HepG2 (cell line): ENCODE measurements around the gene USP32. TPM values are rescaled to one million over a fixed set of nuclear protein-coding genes. Genes with fewer than 3 reads are reported as not detected.

Experiments
- ETV5 ChIP-seq: IDR thresholded peaks from 2 replicates; pipeline ENCODE4 v1.6.1; 2018; ENCODE audit warnings: missing biosample characterization, missing genetic modification reagents, inconsistent platforms, borderline replicate concordance
- FOXM1 ChIP-seq: sonication (generic); formaldehyde crosslinking; IDR thresholded peaks from 2 replicates; pipeline ENCODE4 v1.5.0; 2020; ENCODE audit warnings: missing genetic modification reagents
- SP140L ChIP-seq: sonication (generic); formaldehyde crosslinking; IDR thresholded peaks from 2 replicates; pipeline ENCODE4 v1.4.0; 2020; ENCODE audit warnings: missing genetic modification reagents, borderline replicate concordance
- TCF12 ChIP-seq, 2 experiments: fragments of 450-650 bp in 1 of 2; sonication (generic) in 1 of 2; formaldehyde crosslinking in 1 of 2; IDR thresholded peaks; 2 replicates each; pipeline versions ENCODE4 v1.6.1 to v1.8.0; 2017 to 2022; ENCODE audit warnings: antibody characterized with exemption in 1 of 2, mild to moderate bottlenecking in 1 of 2, missing genetic modification reagents in 1 of 2, moderate library complexity in 1 of 2
- ZFP41 ChIP-seq: sonication (generic); formaldehyde crosslinking; IDR thresholded peaks from 2 replicates; pipeline ENCODE4 v1.4.0; 2020; ENCODE audit warnings: mild to moderate bottlenecking, missing genetic modification reagents, borderline replicate concordance
- ZNF572 ChIP-seq: sonication (generic); formaldehyde crosslinking; IDR thresholded peaks from 2 replicates; pipeline ENCODE4 v1.5.1; 2020; ENCODE audit warnings: mild to moderate bottlenecking, missing genetic modification reagents
- ZNF577 ChIP-seq: sonication (generic); formaldehyde crosslinking; IDR thresholded peaks from 2 replicates; pipeline ENCODE4 v1.4.0; 2020; ENCODE audit warnings: mild to moderate bottlenecking, low read depth, missing genetic modification reagents, borderline replicate concordance
- ZNF747 ChIP-seq: sonication (generic); formaldehyde crosslinking; IDR thresholded peaks from 2 replicates; pipeline ENCODE4 v1.8.1; 2023; ENCODE audit warnings: missing genetic modification reagents, mild to moderate bottlenecking, borderline replicate concordance
- ZNF891 ChIP-seq: sonication (generic); formaldehyde crosslinking; IDR thresholded peaks from 2 replicates; pipeline ENCODE4 v1.5.0; 2020; ENCODE audit warnings: mild to moderate bottlenecking, missing genetic modification reagents
- polyA plus RNA-seq, 8 experiments: library from polyadenylated mRNA; depleted of rRNA in 3 of 8; stranded (reverse) in 7 of 8; unstranded in 1 of 8; fragments of >200 nt; fragmentation: Illumina TruSeq in 4 of 8; extraction: Trizol in 4 of 8; gene quantifications; 2 replicates each; pipeline versions ENCODE4 v1.2.1 to v1.2.3, GENCODE V29; 2011 to 2016; ENCODE audit warnings: low read depth in 4 of 8, missing spikeins in 1 of 8, mixed read lengths in 1 of 8; ENCODE audit not compliant: insufficient read depth in 1 of 8
- total RNA-seq, 5 experiments: library from RNA; depleted of rRNA; stranded (reverse); fragments of >200 nt; fragmentation: Illumina TruSeq; extraction: Trizol; gene quantifications; 2 replicates each; pipeline ENCODE4 v1.2.3, GENCODE V29; 2016; ENCODE audit warnings: low read depth in 1 of 5
- TF ChIP-seq, protein P1 (sequence below): sonication (generic); formaldehyde crosslinking; IDR thresholded peaks from 2 replicates; pipeline ENCODE4 v1.8.1; 2023; ENCODE audit warnings: missing genetic modification reagents, inconsistent platforms, borderline replicate concordance
- TF ChIP-seq, protein P2 (sequence below): sonication (generic); formaldehyde crosslinking; IDR thresholded peaks from 2 replicates; pipeline ENCODE4 v1.5.0; 2020; ENCODE audit warnings: mild to moderate bottlenecking, missing genetic modification reagents
- TF ChIP-seq, protein P3 (sequence below): sonication (generic); formaldehyde crosslinking; IDR thresholded peaks from 2 replicates; pipeline ENCODE4 v1.8.1; 2023; ENCODE audit warnings: mild to moderate bottlenecking, missing genetic modification reagents, borderline replicate concordance
- TF ChIP-seq, protein P4 (sequence below): sonication (generic); formaldehyde crosslinking; IDR thresholded peaks from 2 replicates; pipeline ENCODE4 v1.5.1; 2020; ENCODE audit warnings: mild to moderate bottlenecking, missing genetic modification reagents, moderate library complexity
- TF ChIP-seq, protein P5 (sequence below): IDR thresholded peaks from 2 replicates; pipeline ENCODE4 v1.4.0; 2020; ENCODE audit warnings: mild to moderate bottlenecking, missing genetic modification reagents

USP32 gene
- total and polyA plus RNA-seq, 2 of the 13 experiments (the other 11 are each of a cell fraction or from before 2014, with no cell fraction given) = 24.9 to 39.9 TPM

DNA sequence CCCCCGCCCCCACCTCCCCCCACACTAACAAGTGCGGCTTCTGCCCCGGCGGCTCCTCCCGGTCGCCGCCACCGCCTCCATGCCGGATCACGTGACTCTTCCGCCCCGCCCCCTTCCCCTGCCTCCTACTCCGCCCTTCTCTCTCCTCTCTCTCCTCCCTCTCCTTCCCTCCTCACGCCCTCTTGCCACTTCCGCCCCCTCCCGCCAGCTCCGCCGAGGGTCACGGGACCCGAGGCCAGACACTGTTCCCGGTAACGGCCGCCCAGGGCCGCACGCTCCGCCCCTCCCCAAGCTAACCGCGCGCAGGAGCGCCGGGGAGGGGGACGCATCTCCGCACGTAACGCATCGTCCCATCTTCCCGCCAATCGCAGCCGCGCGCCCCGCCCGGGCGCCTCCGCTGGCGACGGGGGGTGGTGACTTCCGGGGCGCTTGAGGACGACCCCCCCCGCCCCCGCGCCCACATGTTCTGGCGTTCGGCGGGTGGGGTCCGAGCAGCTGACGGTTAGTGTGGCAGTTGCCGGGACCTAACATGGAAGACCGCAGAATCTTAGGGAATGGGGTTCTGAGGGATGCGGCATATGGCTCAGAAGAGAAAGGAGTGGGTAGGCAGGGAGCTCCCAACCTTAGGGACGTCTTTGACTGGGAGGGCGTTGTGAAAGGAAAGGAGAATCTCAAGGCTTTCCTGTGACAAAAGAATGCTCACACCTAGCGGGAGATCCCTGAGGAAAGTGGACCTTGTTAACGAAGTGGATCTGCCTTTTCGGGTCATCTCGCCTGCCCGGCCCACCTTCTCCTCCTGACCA lies at the start of gene USP32 (continued):
- TF ChIP-seq, protein P1, sequence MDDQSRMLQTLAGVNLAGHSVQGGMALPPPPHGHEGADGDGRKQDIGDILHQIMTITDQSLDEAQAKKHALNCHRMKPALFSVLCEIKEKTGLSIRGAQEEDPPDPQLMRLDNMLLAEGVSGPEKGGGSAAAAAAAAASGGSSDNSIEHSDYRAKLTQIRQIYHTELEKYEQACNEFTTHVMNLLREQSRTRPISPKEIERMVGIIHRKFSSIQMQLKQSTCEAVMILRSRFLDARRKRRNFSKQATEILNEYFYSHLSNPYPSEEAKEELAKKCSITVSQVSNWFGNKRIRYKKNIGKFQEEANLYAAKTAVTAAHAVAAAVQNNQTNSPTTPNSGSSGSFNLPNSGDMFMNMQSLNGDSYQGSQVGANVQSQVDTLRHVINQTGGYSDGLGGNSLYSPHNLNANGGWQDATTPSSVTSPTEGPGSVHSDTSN (CRISPR knock-in tag) = no peak
- TF ChIP-seq, protein P2, sequence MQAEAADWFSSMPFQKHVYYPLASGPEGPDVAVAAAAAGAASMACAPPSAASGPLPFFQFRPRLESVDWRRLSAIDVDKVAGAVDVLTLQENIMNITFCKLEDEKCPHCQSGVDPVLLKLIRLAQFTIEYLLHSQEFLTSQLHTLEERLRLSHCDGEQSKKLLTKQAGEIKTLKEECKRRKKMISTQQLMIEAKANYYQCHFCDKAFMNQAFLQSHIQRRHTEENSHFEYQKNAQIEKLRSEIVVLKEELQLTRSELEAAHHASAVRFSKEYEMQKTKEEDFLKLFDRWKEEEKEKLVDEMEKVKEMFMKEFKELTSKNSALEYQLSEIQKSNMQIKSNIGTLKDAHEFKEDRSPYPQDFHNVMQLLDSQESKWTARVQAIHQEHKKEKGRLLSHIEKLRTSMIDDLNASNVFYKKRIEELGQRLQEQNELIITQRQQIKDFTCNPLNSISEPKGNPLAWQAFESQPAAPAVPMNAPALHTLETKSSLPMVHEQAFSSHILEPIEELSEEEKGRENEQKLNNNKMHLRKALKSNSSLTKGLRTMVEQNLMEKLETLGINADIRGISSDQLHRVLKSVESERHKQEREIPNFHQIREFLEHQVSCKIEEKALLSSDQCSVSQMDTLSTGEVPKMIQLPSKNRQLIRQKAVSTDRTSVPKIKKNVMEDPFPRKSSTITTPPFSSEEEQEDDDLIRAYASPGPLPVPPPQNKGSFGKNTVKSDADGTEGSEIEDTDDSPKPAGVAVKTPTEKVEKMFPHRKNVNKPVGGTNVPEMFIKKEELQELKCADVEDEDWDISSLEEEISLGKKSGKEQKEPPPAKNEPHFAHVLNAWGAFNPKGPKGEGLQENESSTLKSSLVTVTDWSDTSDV (CRISPR knock-in tag) = 0 out of 2 replicates have a peak, but pooled peaks have one; percentile 62
- TF ChIP-seq ZNF577 (CRISPR knock-in tag) = 0 out of 2 replicates have a peak, but pooled peaks have one; percentile 43
- TF ChIP-seq TCF12 (IDR thresholded peaks at IDR 0.05) = no peak
- peak; percentile 67 for TF ChIP-seq TCF12 (CRISPR knock-in tag; IDR thresholded peaks at IDR 0.05)
- no peak for TF ChIP-seq ZFP41 (CRISPR knock-in tag)
- no peak for TF ChIP-seq FOXM1 (CRISPR knock-in tag)
- TF ChIP-seq ZNF572 (CRISPR knock-in tag) = 0 out of 2 replicates have a peak, but pooled peaks have one; percentile 75
- TF ChIP-seq, protein P3, sequence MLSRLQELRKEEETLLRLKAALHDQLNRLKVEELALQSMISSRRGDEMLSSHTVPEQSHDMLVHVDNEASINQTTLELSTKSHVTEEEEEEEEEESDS (CRISPR knock-in tag) = peak; percentile 90; the same call in 1 of the 2 replicates
- peak; percentile 98 for TF ChIP-seq ETV5 (CRISPR knock-in tag)
- TF ChIP-seq, protein P4, sequence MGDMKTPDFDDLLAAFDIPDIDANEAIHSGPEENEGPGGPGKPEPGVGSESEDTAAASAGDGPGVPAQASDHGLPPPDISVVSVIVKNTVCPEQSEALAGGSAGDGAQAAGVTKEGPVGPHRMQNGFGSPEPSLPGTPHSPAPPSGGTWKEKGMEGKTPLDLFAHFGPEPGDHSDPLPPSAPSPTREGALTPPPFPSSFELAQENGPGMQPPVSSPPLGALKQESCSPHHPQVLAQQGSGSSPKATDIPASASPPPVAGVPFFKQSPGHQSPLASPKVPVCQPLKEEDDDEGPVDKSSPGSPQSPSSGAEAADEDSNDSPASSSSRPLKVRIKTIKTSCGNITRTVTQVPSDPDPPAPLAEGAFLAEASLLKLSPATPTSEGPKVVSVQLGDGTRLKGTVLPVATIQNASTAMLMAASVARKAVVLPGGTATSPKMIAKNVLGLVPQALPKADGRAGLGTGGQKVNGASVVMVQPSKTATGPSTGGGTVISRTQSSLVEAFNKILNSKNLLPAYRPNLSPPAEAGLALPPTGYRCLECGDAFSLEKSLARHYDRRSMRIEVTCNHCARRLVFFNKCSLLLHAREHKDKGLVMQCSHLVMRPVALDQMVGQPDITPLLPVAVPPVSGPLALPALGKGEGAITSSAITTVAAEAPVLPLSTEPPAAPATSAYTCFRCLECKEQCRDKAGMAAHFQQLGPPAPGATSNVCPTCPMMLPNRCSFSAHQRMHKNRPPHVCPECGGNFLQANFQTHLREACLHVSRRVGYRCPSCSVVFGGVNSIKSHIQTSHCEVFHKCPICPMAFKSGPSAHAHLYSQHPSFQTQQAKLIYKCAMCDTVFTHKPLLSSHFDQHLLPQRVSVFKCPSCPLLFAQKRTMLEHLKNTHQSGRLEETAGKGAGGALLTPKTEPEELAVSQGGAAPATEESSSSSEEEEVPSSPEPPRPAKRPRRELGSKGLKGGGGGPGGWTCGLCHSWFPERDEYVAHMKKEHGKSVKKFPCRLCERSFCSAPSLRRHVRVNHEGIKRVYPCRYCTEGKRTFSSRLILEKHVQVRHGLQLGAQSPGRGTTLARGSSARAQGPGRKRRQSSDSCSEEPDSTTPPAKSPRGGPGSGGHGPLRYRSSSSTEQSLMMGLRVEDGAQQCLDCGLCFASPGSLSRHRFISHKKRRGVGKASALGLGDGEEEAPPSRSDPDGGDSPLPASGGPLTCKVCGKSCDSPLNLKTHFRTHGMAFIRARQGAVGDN = peak; percentile 95
- peak; percentile 91 for TF ChIP-seq ZNF891 (CRISPR knock-in tag)
- peak; percentile 96 for TF ChIP-seq ZNF747 (CRISPR knock-in tag)
- peak; percentile 49; the same call in 1 of the 2 replicates for TF ChIP-seq SP140L (CRISPR knock-in tag)
- TF ChIP-seq, protein P5, sequence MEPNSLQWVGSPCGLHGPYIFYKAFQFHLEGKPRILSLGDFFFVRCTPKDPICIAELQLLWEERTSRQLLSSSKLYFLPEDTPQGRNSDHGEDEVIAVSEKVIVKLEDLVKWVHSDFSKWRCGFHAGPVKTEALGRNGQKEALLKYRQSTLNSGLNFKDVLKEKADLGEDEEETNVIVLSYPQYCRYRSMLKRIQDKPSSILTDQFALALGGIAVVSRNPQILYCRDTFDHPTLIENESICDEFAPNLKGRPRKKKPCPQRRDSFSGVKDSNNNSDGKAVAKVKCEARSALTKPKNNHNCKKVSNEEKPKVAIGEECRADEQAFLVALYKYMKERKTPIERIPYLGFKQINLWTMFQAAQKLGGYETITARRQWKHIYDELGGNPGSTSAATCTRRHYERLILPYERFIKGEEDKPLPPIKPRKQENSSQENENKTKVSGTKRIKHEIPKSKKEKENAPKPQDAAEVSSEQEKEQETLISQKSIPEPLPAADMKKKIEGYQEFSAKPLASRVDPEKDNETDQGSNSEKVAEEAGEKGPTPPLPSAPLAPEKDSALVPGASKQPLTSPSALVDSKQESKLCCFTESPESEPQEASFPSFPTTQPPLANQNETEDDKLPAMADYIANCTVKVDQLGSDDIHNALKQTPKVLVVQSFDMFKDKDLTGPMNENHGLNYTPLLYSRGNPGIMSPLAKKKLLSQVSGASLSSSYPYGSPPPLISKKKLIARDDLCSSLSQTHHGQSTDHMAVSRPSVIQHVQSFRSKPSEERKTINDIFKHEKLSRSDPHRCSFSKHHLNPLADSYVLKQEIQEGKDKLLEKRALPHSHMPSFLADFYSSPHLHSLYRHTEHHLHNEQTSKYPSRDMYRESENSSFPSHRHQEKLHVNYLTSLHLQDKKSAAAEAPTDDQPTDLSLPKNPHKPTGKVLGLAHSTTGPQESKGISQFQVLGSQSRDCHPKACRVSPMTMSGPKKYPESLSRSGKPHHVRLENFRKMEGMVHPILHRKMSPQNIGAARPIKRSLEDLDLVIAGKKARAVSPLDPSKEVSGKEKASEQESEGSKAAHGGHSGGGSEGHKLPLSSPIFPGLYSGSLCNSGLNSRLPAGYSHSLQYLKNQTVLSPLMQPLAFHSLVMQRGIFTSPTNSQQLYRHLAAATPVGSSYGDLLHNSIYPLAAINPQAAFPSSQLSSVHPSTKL (CRISPR knock-in tag) = peak; percentile 73; the same call in 1 of the 2 replicates
